HS-5 (cell line): ENCODE measurements around the gene SDC4.
"Not testable (repeated sequence)": the region's sequence is repeated elsewhere in the genome, so short reads cannot be mapped to it uniquely, and the experiment has no call there.

ENCODE experiments used
- DNase-seq: peaks from one replicate; pipeline ENCODE4 v3.0.0-alpha.2; 2012; ENCODE audit warnings: low read depth

SDC4 gene

GRCh38 chr20:45363611-45364492, 15.6 kb upstream of the SDC4 start:
- DNase-seq, result no peak

- DNase-seq, result peak; percentile 99
Observed at GRCh38 chr20:45362804-45363610, 14.8 kb upstream of the SDC4 start, which contains the start of gene SYS1. SYS1 (plus strand) TSS chr20:45363156; CDS start chr20:45363532, 376 bp downstream.

GRCh38 chr20:45361793-45362192, 13.6 kb upstream of the SDC4 start:
- no peak for DNase-seq

- no peak for DNase-seq
Observed at GRCh38 chr20:45359406-45360148, 11.4 kb upstream of the SDC4 start.

GRCh38 chr20:45359069-45359405, 10.8 kb upstream of the SDC4 start:
- DNase-seq, result no peak

GRCh38 chr20:45358282-45359068, 10.3 kb upstream of the SDC4 start:
- DNase-seq, result no peak

GRCh38 chr20:45355209-45356084, 7.2 kb upstream of the SDC4 start:
- DNase-seq, result peak; percentile 58

GRCh38 chr20:45354423-45355208, 6.4 kb upstream of the SDC4 start:
- no peak for DNase-seq

GRCh38 chr20:45353746-45354145, 5.5 kb upstream of the SDC4 start:
- no peak for DNase-seq

- no peak for DNase-seq
Observed at GRCh38 chr20:45352729-45353128, 4.5 kb upstream of the SDC4 start.

- DNase-seq, result not testable (repeated sequence)
Observed at GRCh38 chr20:45350795-45351194, 2.6 kb upstream of the SDC4 start.

GRCh38 chr20:45350217-45350616, 2.0 kb upstream of the SDC4 start:
- no peak for DNase-seq

GRCh38 chr20:45347297-45347935, 808 bp downstream of the SDC4 start:
- DNase-seq, result no peak

- no peak for DNase-seq
Observed at GRCh38 chr20:45346851-45347250, 1.4 kb downstream of the SDC4 start.

GRCh38 chr20:45346291-45346718, 1.9 kb downstream of the SDC4 start:
- no peak for DNase-seq

- no peak for DNase-seq
Observed at GRCh38 chr20:45345104-45345936, 2.9 kb downstream of the SDC4 start.

GRCh38 chr20:45344168-45344860, 3.9 kb downstream of the SDC4 start:
- peak; percentile 94 for DNase-seq
